SKM-1 treated with dmso at 0.1 percent for 144 hours (cell line): ENCODE measurements around the gene PARP6.
"Not testable (repeated sequence)": the region's sequence is repeated elsewhere in the genome, so short reads cannot be mapped to it uniquely, and the experiment has no call there.

ENCODE experiments used
- DNase-seq: peaks from one replicate; lab custom pipeline; 2025; ENCODE audit not compliant: unreplicated experiment; lab: John Stamatoyannopoulos, UW

The PARP6 gene

GRCh38 chr15:72280751-72281150 is 8.4 kb upstream of the PARP6 start:
- no peak for DNase-seq

GRCh38 chr15:72278737-72279136 is 6.4 kb upstream of the PARP6 start:
- no peak for DNase-seq

- no peak for DNase-seq
Observed at GRCh38 chr15:72276326-72276700, 4.0 kb upstream of the PARP6 start.

DNA sequence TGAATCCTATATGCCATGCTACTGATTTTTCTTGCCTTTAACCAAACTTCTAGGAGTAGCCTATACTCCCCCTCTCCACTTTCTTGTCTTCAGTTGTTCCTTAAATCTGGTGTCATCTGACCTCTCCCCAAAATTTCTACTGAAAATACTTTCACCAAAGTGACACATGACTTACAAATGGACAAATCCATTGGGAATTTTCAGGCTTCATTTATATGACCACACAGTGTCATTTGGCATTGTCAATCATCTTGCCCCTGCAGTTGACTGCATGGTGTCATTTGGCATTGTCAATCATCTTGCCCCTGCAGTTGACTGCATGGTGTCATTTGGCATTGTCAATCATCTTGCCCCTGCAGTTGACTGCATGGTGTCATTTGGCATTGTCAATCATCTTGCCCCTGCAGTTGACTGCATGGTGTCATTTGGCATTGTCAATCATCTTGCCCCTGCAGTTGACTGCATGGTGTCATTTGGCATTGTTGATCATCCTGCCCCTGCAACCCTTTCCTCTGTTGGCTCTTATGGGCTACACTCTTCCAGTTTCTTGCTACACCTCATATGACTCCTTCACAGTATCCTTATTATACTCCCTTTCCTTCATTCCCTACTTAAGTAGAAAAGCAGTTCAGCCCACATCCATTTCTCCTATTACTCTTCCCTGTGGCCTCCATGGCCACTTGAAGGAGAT is 3.4 kb upstream of the PARP6 start:
- not testable (repeated sequence) for DNase-seq

DNA sequence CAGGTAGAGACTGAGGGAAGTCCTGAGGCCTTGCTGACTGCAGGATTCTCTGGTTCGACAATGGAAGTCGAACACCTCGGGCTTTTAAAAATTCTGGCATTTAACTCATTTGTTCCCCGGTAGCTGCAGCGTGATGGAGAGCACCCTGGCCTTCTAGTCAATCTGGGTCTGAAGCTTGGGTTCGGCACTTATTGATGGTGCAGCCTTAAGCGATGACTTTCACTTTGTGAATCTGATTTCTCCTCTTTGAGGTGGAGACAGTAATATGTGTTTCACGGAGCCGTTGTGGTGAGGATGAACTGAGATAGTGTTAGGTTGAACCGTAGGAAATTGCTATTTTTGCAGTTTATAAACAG is 621 bp upstream of the PARP6 start:
- no peak for DNase-seq

DNA sequence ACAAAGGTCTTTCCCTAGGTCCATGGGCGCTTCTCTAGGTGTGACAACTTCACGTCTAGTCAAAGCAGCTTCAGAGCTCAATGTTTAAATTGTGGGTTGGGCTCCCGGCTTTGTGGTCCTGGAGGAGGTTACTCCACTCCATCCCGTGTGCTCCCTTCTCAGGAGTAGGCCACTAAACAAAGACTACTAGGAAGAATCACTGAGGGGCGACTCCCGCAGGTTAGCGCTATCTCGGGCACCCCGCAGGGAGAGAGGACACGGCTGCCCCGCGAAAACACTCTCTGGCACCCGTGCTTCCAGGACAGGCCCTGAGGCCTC is 500 bp downstream of the PARP6 start:
- DNase-seq: no peak

- no peak for DNase-seq
Observed at GRCh38 chr15:72271221-72271620, 1.1 kb downstream of the PARP6 start.

- DNase-seq: no peak
Observed at GRCh38 chr15:72269739-72270138, 2.6 kb downstream of the PARP6 start.

DNA sequence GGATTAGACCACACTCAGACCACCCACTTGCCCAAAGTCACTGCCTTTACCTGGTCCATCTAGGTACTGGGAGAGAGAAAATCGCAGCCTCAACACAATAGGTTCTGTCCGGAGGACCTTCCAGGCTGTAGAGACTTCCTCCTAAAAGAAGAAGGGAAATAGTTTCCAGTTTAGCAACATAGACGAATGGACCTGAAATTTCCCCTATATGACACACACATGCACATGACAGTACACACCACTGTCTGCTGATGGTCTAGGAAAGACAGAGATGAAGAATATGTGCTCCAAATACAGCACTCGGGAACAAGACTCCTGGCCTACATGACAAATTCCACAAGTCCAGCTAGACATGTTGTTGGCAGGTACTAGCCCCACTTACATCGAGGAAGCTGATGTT is 7.3 kb downstream of the PARP6 start:
- no peak for DNase-seq

DNA sequence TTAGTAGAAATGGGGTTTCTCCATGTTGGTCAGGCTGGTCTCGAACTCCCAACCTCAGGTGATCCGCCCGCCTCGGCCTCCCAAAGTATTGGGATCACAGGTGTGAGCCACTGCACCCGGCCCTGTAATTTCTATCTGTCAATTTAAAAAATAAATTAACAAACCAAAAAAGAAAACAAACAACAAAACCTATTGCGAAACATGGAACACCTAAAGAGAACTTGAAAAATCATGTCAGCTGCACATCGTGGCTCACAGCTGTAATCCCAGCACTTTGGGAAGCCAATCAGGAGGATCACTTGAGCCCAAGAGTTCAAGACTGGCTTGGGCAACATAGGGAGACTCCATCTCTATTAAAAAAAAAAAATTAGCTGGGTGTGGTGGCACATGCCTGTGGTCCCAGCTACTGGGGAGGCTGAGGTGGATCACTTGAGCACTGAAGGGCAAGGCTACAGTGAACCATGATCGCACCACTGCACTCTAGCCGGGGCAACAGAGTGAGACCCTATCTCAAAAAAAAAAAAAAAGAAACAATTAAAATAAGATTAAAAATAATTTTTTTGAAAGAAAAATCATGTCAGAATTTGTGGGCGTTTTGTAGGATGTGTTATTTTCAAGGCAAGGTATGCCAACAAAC is 19.6 kb downstream of the PARP6 start:
- no peak for DNase-seq

DNA sequence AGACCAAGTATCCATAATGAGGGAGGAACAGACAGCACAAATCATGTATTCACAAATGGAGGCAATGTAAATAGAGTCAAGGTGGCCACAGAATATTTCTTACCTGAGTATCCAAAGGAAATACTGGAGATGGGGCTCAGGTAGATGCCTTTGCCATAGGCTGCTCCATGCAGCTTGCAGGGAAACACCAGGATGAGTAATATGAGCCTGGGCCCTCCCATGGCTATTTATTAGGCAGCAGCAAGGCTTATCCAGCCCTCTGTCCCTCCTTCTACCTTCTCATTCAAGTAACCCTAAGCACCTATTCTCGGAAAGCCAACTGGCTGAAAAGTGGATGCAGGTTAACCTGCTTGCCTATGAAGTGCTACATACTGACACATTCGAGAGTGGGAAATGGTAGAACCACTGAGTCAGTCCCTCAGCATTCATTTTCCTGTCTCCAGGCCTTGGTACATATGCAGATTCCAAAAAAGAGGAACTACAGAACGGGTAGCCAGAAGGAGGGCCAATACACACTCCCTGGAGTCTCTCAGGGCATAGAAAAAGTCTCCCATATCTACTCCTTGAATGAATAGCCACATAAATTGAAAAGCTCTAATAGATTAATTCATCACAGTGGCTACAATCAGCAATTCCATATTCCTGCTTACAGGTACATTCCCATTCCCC is 23.1 kb downstream of the PARP6 start:
- peak; percentile 10 for DNase-seq

DNA sequence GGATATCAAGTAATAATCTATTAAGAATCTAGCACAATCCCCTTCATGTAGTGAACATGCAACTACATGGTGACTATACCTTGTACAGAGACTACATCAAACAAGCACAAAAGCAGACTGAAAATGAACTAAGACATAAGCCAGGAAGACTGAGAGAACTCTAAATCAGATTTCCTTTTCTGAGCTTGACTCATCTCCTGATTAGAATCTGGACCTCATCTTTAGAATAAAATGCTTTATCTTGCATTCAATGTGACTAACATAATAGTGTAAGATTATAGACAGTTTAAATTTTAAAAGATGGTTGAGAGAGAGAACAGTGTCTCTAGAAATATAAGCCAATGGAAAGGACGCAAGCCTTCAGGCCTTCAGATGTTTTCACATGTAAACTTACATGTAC is 23.8 kb downstream of the PARP6 start:
- DNase-seq: no peak

- no peak for DNase-seq
Observed at GRCh38 chr15:72242775-72243370, 29.5 kb downstream of the PARP6 start.

GRCh38 chr15:72239652-72240051 is 32.7 kb downstream of the PARP6 start:
- DNase-seq: no peak

GRCh38 chr15:72238586-72238985 is 33.8 kb downstream of the PARP6 start:
- DNase-seq: no peak

DNA sequence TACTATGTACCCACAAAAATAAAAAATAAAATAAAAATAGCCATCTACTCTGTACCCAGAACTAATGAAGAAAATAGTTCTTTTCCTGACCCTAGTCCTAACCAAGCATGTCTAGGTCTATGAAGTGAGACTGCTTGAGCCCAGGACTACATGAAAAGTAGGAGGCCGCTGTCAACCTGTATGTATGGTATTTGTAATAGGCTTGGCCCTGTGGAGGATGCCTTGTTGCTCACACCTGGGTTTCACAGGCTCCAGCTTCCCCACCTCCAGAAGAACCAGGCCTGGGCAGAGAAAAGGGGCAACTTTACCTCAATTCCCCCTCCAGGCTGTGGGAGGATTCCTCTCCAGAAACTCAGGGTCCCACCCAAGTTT is 34.5 kb downstream of the PARP6 start:
- DNase-seq: no peak

- peak; percentile 93 for DNase-seq
Observed at GRCh38 chr15:72237029-72237852, 35.1 kb downstream of the PARP6 start.

DNA sequence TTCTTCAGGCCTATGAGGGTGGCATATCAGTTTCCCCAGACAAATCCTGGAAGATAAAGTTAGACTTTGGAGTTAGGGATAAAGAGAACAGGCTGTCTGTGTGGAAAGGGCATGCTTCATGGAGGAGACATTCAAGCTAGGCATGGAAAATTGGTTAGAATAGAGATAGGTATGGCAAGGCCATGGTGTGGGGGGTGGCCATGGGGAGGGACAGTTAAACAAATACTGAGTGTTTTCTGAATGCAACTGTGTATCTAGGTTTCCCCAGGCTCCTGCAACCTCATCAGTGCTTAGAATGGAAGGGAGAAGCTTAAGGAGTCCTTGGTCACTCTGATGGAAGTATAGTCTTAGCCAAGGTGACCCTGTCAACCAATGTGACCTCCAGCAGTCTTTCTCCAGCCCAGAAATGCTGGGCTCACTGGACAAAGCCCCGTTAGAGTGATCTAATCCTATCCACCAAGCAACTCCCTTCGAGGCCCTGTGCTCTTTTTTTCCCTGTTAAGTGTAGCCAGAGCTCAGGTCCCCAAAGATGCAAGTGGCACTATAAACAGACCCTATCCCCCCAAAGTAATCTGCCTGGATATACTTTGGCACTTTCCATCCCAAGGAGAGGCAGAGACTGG is 35.9 kb downstream of the PARP6 start:
- no peak for DNase-seq

DNA sequence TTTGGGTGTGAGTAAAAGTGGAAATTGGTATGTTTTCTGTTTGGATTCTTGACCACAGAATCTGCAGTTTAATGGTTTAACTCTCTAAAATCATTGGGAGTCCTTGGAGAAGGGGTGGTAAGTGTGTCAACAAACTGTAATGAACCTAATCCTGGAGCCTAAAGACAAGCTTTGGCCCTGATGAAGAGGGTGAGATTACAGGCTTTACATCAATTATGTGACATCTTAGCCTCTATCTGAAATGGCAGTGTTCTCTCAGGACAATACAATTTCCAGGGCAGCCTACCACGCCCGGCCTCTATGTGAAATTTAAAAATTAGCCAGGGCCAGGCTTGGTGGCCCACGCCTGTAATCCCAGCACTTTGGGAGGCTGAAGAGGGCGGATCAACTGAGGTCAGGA is 37.1 kb downstream of the PARP6 start:
- no peak for DNase-seq

GRCh38 chr15:72233769-72234168 is 38.6 kb downstream of the PARP6 start:
- no peak for DNase-seq

GRCh38 chr15:72231833-72232478 is 40.4 kb downstream of the PARP6 start:
- no peak for DNase-seq
